Right lung (tissue), 10 donors: ENCODE data around the gene GARIN1A. TPM values are rescaled to one million over a fixed set of nuclear protein-coding genes. Genes with fewer than 3 reads are reported as not detected.
"Not testable (repeated sequence)": the region's sequence is repeated elsewhere in the genome, so short reads cannot be mapped to it uniquely, and the experiment has no call there.

Experiments
- DNase-seq, 2 donors: peaks; one replicate each; pipeline ENCODE4 v3.0.0-alpha.2; 2013
- long read RNA-seq, 8 donors: transcript quantifications; one replicate each; lab custom pipeline, GENCODE V29; 2026
- polyA plus RNA-seq, 5 donors: library from polyadenylated mRNA; unstranded; fragments of 120-200 nt; gene quantifications; one replicate each; pipeline versions ENCODE4 v1.2.1 to v1.2.3, GENCODE V29; 2013; ENCODE audit warnings: inconsistent platforms in 1 of 5, low replicate concordance in 1 of 5; ENCODE audit not compliant: insufficient read length in 5 of 5, insufficient read depth in 1 of 5

The GARIN1A gene
- polyA plus RNA-seq, result 1 to 10 TPM; 1.8 to 3.4 (median 2.4) TPM
- long read RNA-seq, donor 1, partial matches to known transcripts, result 0 of 1 reads
- long read RNA-seq, donor 1, other reads (novel, unspliced or antisense), result 0 of 1 reads
- long read RNA-seq, donor 2, result 0 reads
- long read RNA-seq, donor 3, result 0 reads
- long read RNA-seq, donor 4, result 0 reads
- long read RNA-seq, donor 5, result 0 reads
- long read RNA-seq, donor 6, result 0 reads
- long read RNA-seq, donor 7, result 0 reads
- long read RNA-seq, donor 8, result 0 reads

DNA sequence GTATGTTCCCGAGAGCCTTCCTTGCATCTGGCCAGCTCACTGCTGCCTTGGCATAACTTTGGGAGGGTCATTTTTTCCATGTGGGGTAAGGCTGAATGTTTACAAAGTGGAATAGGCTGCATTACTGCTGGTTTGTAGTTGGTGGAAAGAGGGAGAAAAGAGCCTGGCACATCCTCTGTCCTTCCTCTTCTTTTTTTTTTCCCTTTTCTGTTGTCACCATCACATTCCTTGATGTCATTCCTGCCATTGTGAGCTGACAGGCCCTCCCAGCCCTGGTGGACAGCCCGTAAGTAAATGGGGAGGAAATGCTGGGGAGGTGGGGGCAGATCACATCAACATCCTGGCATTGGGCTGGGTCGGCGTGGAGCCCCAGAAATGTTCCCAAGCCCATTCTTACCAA, at the start of gene GARIN1A:
Gene GARIN1A, plus strand, starts transcription at position 301 of the 400 bp plus-strand sequence. CDS start 106 bp downstream, outside the sequence.
- DNase-seq, result no peak

DNA sequence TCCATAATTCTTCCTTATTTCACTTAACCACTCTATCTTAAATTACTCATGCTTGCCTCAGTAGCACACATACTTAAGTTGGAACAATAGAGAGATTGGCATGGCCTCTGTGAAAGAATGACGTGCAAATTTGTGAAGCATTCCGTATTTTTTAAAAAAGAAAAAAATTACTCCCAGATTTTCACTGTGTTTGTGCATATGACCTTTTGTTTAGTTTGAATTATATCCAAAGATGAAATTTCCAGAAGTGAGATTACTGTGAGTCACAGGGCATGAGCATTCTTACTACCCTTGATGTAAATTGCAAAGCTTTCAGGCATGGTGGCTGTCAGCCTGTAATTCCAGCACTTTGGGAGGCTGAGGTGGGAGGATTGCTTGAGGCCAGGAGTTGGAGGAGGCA, 45.0 kb upstream of the GARIN1A start:
- DNase-seq, result not testable (repeated sequence)

DNA sequence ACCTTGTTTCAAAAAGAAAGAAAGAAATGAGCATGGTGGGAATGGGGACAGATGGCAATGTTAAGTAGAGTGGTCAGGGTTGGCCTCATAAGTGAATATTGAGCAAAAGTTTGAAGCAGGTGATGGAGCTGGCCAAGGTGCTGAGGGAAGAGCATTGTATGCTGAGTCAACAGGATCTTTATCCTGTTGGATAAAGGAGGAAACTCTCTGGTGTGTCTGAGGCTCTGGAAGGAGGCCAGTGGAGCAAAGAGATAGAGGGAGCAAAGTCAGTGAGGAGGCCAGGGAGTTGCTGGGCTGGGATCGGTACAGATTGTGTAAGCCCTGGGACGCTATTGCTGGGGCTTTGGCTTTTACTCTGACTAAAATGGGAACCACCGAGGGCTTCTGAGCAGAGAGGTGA, 38.2 kb upstream of the GARIN1A start:
- DNase-seq, result not testable (repeated sequence)

DNA sequence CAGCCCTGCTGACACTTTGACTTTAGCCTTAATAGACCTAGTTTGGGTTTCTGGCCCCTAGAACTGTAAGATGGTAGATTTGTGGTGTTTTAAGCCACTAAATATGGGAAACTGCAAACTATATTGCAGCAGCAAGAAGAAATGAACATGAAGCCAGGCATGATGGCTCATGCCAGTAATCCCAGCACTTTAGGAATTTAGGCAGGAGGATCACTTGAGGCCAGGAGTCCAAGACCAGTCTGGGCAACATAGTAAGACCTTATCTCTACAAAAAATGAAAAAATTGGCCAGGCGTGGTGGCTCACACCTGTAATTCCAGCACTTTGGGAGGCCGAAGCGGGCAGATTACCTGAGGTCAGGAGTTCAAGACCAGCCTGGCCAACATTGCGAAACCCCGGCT, 26.9 kb upstream of the GARIN1A start:
- DNase-seq, result not testable (repeated sequence)

DNA sequence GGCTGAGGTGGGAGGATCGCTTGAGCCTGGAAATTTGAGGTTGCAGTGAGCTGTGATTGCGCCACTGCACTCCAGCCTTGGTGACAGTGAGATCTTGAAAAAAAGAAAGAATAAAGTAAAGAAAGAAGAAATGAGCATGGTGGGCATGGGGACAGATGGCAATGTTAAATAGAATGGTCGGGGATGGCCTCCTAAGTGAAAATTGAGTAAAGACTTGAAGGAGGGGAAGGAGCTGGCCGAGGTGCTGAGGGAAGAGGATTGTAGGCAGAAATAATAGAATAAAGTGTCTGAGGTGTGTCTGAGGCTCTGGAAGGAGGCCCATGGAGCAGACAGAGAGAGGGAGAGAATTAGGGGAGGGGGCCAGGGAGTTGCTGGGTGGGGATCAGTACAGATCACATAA, 26.2 kb upstream of the GARIN1A start:
- not testable (repeated sequence) for DNase-seq

DNA sequence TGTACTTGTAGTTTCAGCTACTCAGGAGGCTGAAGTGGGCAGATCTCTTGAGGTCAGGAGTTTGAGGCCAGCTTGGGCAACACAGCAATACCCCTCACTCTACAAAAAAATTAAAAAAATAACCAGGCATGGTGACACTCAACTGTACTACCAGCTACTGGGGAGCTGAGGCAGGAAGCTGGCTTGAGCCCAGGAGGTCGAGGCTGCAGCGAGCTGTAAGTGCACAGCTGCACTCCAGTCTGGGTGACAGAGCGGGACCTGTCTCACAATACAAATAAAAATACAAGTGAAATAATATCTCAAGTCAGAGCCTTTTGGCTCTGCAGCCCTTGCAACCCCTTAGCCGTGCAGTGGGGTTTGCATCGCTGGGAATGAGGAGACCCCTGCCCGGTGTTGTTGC, 25.2 kb upstream of the GARIN1A start:
- DNase-seq, result not testable (repeated sequence)

DNA sequence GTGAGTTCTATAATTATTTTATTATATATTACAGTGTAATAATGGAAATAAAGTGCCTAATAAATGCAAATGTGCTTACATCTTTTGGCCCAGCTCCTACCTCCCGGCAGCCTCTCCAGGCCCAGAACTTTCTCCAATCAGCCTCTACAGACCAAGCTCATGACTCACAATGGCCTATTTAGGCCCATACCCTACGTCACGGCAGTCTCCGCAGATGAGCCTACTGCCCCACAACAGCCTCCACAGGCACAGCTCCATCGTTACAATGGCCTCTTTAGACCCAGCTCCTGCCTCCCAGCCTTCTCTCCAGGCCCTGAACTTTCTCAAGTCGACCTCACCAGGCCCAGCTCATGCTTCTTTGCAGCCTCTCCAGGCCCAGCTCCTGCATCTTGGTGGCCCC, 21.0 kb upstream of the GARIN1A start:
- DNase-seq, result not testable (repeated sequence)

DNA sequence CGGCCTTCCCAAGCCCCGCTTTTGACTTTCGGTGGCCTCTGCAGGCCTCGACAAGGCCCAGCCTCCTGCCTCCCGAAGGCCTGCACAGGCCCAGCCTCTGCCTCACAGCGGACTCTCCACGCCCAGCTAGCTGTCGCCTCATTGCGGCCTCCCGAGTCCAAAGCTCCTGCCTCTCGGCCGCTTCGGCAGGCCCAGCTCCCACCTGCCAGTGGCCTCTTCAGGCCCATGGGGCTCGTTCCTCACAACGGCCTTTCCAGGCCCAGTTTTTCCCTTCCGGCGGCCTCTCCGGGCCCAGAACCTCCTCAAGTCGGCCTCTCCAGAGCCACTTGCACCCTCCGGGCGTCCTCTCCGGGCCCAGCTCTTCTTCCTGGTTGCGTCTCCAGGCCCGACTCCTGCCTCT, 19.5 kb upstream of the GARIN1A start:
- DNase-seq, result not testable (repeated sequence)

DNA sequence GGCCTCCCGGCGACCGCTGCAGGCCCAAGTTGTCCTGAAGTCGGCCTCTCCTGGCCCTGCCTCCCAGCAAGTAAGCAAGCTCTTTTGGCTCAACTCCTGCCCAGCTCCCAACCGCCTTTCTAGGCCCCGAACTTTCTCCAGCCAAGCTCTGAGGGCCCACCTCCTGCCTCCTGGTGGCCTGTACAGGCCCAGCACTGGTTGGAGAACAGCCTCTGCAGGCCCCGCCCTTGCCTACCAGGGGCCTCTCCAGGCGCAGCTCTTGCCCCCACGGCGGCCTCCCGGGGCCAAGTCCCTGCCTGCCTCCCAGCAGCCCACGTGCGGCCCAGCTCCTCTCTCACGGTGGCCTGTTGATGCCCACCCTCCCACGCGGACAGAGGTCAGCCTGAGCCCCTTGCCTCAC, 18.9 kb upstream of the GARIN1A start:
- DNase-seq, result not testable (repeated sequence)

DNA sequence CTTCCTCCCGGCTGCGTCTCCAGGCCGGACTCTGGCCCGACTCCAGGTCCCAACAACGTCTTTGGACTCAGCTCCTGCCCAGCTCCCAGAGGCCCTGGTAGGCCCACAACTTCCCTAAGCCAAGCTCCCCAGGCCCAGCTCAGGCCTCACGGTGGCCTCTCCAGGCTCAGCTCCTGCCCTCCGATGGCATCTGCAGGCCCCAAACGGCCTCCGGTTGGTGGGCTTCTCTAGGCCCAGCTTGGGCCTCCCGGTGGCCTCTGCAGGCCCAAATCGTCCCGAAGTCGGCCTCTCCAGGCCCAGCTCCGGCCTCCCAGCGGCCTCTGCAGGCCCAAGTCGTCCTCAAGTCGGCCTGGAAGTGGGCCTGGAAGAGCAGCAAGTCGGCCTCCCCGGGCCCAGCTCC, 18.0 kb upstream of the GARIN1A start:
- DNase-seq, result not testable (repeated sequence)

DNA sequence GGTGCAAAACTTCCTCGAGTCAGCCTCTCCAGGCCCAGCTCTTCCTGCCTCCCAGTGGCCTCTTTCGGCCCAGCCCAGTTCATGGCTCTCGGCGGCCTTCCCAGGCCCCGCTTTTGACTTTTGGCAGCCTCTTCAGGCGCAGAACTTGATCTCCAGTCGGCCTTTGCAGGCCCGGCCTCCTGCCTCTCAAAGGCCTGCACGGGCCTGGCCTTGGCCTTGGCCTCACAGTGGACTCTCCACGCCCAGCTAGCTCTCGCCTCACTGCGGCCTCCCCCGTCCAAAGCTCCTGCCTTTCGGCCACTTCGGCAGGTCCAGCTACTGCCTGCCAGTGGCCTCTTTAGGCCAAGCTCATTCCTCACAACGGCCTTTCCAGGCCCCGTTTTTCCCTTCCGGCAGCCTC, 17.6 kb upstream of the GARIN1A start:
- not testable (repeated sequence) for DNase-seq

DNA sequence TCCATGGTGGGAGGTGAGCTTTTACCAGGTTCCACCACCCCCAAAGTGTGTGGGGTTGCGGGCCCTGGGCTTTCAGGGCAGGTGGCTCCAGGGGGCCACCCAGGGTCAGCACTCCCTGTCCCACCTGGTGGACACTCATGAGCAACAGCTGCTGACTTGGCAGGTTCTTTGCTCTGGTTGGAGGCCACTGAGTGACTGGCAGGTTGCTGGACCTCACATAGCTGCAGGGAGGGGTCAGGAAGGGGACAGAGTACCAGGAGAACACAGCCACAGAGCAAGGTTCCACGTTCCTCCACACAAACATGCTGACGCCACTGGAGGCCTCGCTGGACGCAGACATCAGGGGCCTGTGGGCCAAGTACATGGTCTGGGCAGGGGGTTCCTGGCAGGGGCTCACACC, 13.7 kb upstream of the GARIN1A start:
- not testable (repeated sequence) for DNase-seq

DNA sequence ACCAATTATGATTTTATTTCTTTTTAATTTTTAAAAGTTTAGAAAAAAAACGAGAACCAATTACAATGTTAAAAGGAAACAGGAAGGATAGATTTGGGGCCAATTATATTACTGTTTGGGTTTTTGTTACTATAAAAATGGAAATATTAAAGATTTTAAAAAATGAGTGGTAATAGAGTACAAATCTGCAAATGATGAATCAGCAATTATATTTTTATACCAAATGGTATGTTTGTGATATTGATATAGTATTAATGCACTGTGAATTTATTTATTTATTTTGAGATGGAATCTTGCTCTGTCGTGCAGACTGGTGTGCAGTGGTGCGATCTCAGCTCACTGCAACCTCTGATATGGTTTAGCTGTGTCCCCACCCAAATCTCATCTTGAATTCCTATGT, 11.5 kb upstream of the GARIN1A start:
- no peak for DNase-seq

DNA sequence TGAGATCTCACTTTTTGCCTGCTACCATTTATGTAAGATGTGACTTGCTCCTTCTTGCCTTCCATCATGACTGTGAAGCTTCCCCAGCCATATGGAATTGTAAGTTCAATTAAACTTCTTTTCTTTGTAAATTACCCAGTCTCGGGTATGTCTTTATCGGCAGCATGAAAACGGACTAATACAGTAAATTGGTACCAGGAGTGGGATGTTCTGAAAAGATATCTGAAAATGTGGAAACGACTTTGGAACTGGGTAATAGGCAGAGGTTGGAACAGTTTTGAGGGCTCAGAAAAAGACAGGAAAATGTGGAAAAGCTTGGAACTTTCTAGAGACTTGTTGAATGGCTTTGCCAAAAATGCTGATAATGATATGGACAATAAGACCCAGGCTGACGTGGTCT, 10.6 kb upstream of the GARIN1A start:
- DNase-seq, result no peak

DNA sequence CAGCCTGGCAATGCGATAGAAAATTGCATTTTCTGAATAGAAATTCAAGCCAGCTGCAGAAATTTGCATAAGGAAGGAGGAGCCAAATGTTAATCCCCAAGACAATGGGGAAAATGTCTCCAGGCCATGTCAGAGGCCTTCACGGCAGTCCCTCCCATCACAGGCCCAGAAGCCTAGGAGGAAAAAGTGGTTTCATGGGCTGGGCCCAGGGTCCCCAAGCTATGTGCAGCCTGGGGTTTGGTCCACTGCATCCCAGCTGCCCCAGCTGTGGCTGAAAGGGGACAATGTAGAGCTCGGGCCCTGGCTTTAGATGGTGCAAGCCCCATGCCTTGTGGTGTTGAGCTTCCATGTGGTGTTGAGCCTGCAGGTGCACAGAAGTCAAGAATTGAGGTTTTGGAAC, 10.0 kb upstream of the GARIN1A start:
- no peak for DNase-seq

DNA sequence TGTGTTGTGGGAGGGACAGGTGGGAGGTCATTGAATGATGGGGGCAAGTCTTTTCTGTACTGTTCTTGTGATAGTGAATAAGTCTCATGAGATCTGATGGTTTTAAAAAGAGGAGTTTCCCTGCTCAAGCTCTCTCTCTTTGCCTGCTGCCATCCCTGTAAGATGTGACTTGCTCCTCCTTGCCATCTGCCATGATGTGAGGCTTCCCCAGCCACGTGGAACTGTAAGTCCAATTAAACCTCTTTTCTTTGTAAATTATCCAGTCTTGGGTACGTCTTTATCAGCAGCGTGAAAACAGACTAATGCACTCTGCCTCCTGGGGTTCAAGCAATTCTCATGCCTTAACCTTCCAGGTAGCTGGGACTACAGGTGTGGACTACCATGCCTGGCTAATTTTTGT, 8.9 kb upstream of the GARIN1A start:
- not testable (repeated sequence) for DNase-seq

DNA sequence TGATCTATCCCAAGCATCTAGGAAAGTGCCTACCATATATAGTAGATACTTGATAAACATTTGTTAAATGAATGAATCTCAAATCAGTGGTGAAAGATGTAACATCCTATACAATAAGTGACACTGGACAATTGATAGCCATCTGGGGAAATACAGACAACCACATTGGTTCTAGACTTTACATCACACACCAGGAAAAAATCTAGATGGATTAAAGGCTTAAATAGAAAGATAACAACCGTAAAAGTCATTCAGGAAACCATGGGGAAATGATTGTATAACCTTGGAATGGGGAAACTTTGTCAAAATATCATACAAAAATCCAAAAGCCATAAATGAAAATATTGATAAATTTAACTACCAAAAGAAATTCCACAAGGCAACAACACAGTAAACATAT, 7.0 kb upstream of the GARIN1A start:
- no peak for DNase-seq

DNA sequence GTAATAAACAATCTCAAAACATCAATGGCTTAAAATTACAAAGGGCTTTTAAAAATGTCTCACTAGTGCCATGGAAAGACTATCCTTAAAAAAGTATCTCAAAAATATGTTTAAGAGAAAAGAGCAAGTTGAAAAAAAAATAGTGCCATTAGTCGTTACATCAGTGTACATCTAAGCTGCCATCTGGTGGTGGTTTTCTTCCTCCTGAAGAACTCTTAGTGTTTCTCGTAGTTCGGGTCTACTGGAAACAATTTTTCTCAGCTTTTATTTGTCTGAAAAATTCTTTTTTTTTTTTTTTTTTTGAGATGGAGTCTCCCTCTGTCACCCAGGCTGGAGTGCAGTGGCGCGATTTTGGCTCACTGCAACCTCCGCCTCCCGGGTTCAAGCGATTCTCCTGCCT, 5.9 kb upstream of the GARIN1A start:
- no peak for DNase-seq

DNA sequence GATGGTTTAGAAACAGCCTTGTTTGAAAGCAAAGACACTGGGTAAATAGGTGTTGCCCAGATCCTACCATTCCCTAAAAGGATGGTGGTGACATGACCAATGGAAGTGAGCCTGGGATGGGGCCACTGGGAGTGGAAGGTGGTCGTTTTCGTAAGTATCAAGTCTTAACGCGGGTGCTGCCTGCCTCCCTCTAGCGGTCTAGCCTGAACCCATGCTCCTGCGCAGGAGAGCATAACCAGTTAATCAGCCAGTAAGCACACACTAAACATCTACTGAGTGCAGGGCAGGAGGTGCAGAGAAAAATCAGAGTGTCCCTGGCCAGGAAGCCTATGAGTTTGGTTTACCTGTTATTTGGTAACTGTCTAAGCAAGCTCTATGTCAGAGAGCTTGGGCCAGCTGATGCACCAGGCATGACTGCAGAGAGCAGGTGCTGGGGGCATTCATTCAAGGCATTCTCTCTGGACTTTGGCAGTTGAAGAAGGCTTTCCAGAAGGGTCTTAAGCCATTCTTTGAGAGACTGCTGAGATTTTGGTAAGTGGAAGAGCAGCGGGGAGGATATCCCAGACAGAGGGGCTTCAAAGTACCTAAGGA, 930 bp downstream of the GARIN1A start:
- peak; percentile 5 to 6 for DNase-seq

DNA sequence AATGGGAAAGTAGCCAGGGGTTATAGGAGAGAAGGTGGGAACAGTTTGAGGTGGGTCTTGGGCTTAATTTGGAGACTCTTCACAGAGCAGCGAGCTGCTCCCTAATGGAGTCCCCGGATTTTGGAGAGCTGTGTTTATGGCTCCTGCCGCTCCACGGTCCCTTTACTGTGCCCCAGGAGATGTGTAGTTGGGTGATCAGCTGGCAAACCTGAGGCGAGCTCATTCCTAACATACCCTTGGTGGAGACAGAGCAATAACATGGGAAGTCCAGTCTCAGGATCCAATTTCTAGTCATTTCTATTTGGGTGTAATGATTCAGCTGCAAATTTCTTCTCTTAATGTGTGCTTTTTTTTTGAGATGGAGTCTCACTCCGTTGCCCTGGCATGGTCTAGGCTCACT, 1.5 kb downstream of the GARIN1A start:
- DNase-seq, result no peak

DNA sequence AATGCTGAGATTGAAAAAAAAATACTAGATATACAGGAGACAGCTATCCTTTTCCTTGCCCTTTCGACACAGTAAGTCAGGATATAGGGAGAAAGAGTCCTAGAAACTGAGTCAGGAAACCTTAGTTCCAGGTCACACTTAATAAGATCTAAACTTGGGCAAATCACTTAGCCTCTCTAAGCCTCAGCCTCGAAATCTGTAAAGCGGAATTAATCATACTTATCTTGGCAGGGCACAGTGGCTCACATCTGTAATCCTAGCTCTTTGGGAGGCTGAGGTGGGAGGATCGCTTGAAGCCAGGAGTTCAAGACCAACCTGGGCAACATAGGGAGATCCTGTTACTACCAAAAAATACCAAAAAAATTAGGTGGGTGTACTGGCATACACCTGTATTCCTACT, 4.6 kb downstream of the GARIN1A start:
- DNase-seq, result no peak

DNA sequence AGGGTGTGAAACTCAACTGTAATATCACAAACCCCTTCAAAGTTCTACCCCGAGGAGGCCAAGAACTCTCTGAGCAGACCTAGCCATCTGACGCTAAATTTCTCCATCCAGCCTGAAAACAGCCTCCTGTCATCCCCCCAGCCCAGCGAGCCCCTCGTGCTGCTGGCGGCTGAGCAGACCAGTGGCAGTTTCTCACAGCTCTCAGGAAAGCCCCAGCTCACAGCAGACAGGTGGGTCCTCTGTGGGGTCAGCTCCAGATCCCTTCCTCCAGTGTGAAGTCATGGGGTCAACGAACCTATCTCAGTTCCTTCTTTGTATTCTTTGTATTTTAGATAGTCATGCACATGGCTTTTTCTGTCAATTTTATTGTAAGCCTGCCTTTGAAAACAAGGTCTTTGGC, 7.8 kb downstream of the GARIN1A start:
- DNase-seq, result no peak

DNA sequence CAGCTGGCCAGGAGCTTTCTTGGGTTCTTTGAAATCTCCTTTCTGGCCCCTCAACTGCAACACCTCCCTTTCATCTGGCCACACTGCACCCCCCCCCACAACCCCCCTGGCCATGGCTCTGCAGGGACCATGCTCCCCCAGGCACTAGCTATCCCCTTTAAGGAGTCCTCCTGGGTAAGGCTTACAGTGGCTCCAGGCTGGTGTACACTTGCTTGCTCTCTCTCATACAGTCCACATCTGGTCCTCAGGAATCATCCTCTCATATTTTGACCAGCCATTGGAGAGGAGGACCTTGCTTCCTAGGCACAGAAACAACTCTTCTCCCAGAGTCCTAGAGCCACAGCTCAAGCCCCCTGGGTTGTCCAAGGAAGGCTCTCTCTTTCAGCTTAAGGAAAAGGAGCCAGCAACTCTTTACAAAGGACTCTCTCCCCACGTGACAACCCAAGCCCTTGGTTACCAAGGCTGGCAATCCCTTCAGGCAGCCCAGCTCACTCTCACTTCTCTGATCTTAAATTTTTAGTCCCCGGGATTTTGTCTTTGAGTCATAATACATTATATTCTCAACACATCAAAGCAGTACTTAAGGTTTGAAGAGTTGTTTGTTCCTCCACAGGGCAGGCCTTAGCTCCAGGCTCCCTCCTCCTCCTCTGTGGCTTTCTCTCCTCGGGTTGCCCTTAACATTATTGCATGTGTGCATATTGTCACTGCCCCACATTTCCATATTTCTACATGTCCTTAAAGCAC, 9.9 kb downstream of the GARIN1A start:
- no peak for DNase-seq
